ENCODE measurements around the gene NAA25. TPM values are rescaled to one million over a fixed set of nuclear protein-coding genes. Genes with fewer than 3 reads are reported as not detected.

The NAA25 gene
- 20.3 TPM for polyA plus RNA-seq (2012; ENCODE audit: missing spikeins)

- peak; percentile 90 for FAIRE-seq
- TF ChIP-seq POLR2A (IDR thresholded peaks at IDR 0.05; ENCODE audit: low read depth, low read length): peak; percentile 71; the same call in 1 of the 2 replicates
- TF ChIP-seq TAF1 (IDR thresholded peaks at IDR 0.05; ENCODE audit: borderline replicate concordance, low read depth, low read length): no peak; the same call in 1 of the 2 replicates
Measured at GRCh38 chr12:112108202-112109079, at the start of gene NAA25. Gene NAA25, minus strand, starts transcription at chr12:112108783. Its CDS starts 10 bp downstream, at chr12:112108773.

GRCh38 chr12:112153893-112154219, 45.3 kb upstream of the NAA25 start:
- TF ChIP-seq TAF1 (IDR thresholded peaks at IDR 0.05; ENCODE audit: borderline replicate concordance, low read depth, low read length): no peak
- no peak for TF ChIP-seq POLR2A (IDR thresholded peaks at IDR 0.05; ENCODE audit: low read depth, low read length)
- TF ChIP-seq POLR2AphosphoS5 (IDR thresholded peaks at IDR 0.05; ENCODE audit: low read depth, low read length): no peak
- no peak for FAIRE-seq
- DNase-seq (ENCODE audit: insufficient read length): no peak

More at GRCh38 chr12:112108202-112109079, at the start of gene NAA25:
- peak; percentile 74 for DNase-seq (ENCODE audit: insufficient read length)

- TF ChIP-seq POLR2A (IDR thresholded peaks at IDR 0.05; ENCODE audit: low read depth, low read length) (no peak), TAF1 (IDR thresholded peaks at IDR 0.05; ENCODE audit: borderline replicate concordance, low read depth, low read length) (no peak), POLR2AphosphoS5 (IDR thresholded peaks at IDR 0.05; ENCODE audit: low read depth, low read length) (no peak)
- FAIRE-seq (no peak), DNase-seq (ENCODE audit: insufficient read length) (no peak)
Measured at GRCh38 chr12:112153181-112153892, 44.8 kb upstream of the NAA25 start.

- FAIRE-seq (no peak), DNase-seq (ENCODE audit: insufficient read length) (no peak)
- TF ChIP-seq POLR2A (IDR thresholded peaks at IDR 0.05; ENCODE audit: low read depth, low read length) (0 out of 2 replicates have a peak, but pooled peaks have one; percentile 15), POLR2AphosphoS5 (IDR thresholded peaks at IDR 0.05; ENCODE audit: low read depth, low read length) (no peak), TAF1 (IDR thresholded peaks at IDR 0.05; ENCODE audit: borderline replicate concordance, low read depth, low read length) (no peak)
Measured at GRCh38 chr12:112151766-112152541, 43.4 kb upstream of the NAA25 start.

- DNase-seq (ENCODE audit: insufficient read length): no peak
- no peak for TF ChIP-seq TAF1 (IDR thresholded peaks at IDR 0.05; ENCODE audit: borderline replicate concordance, low read depth, low read length)
- no peak for TF ChIP-seq POLR2AphosphoS5 (IDR thresholded peaks at IDR 0.05; ENCODE audit: low read depth, low read length)
- no peak for TF ChIP-seq POLR2A (IDR thresholded peaks at IDR 0.05; ENCODE audit: low read depth, low read length)
- FAIRE-seq: no peak
Measured at GRCh38 chr12:112149596-112149995, 41.0 kb upstream of the NAA25 start.

GRCh38 chr12:112148031-112148513, 39.5 kb upstream of the NAA25 start:
- TF ChIP-seq POLR2A (IDR thresholded peaks at IDR 0.05; ENCODE audit: low read depth, low read length): no peak
- TF ChIP-seq TAF1 (IDR thresholded peaks at IDR 0.05; ENCODE audit: borderline replicate concordance, low read depth, low read length): no peak
- TF ChIP-seq POLR2AphosphoS5 (IDR thresholded peaks at IDR 0.05; ENCODE audit: low read depth, low read length): no peak
- DNase-seq (ENCODE audit: insufficient read length) (no peak), FAIRE-seq (no peak)

- TF ChIP-seq POLR2AphosphoS5 (IDR thresholded peaks at IDR 0.05; ENCODE audit: low read depth, low read length) (no peak), TAF1 (IDR thresholded peaks at IDR 0.05; ENCODE audit: borderline replicate concordance, low read depth, low read length) (no peak), POLR2A (IDR thresholded peaks at IDR 0.05; ENCODE audit: low read depth, low read length) (no peak)
- no peak for DNase-seq (ENCODE audit: insufficient read length)
- FAIRE-seq: no peak
Measured at GRCh38 chr12:112146123-112146522, 37.5 kb upstream of the NAA25 start.

GRCh38 chr12:112140728-112141127, 32.1 kb upstream of the NAA25 start:
- TF ChIP-seq POLR2AphosphoS5 (IDR thresholded peaks at IDR 0.05; ENCODE audit: low read depth, low read length): no peak
- no peak for TF ChIP-seq POLR2A (IDR thresholded peaks at IDR 0.05; ENCODE audit: low read depth, low read length)
- no peak for DNase-seq (ENCODE audit: insufficient read length)
- no peak for FAIRE-seq

GRCh38 chr12:112134731-112135130, 26.1 kb upstream of the NAA25 start:
- TF ChIP-seq TAF1 (IDR thresholded peaks at IDR 0.05; ENCODE audit: borderline replicate concordance, low read depth, low read length) (no peak), POLR2AphosphoS5 (IDR thresholded peaks at IDR 0.05; ENCODE audit: low read depth, low read length) (no peak), POLR2A (IDR thresholded peaks at IDR 0.05; ENCODE audit: low read depth, low read length) (no peak)
- FAIRE-seq (no peak), DNase-seq (ENCODE audit: insufficient read length) (no peak)

- FAIRE-seq (no peak), DNase-seq (ENCODE audit: insufficient read length) (no peak)
- no peak for TF ChIP-seq TAF1 (IDR thresholded peaks at IDR 0.05; ENCODE audit: borderline replicate concordance, low read depth, low read length)
- TF ChIP-seq POLR2A (IDR thresholded peaks at IDR 0.05; ENCODE audit: low read depth, low read length): no peak
- TF ChIP-seq POLR2AphosphoS5 (IDR thresholded peaks at IDR 0.05; ENCODE audit: low read depth, low read length): no peak
Measured at GRCh38 chr12:112133418-112133817, 24.8 kb upstream of the NAA25 start.

- FAIRE-seq: no peak
- TF ChIP-seq POLR2A (IDR thresholded peaks at IDR 0.05; ENCODE audit: low read depth, low read length): no peak
- TF ChIP-seq POLR2AphosphoS5 (IDR thresholded peaks at IDR 0.05; ENCODE audit: low read depth, low read length): no peak
- TF ChIP-seq TAF1 (IDR thresholded peaks at IDR 0.05; ENCODE audit: borderline replicate concordance, low read depth, low read length): no peak
- DNase-seq (ENCODE audit: insufficient read length): no peak
Measured at GRCh38 chr12:112131686-112132085, 23.1 kb upstream of the NAA25 start.

Measured in GM12892 (cell line).